Endothelial cell of umbilical vein (primary cell): ENCODE measurements around the gene DERL2. TPM values are rescaled to one million over a fixed set of nuclear protein-coding genes. Genes with fewer than 3 reads are reported as not detected.
A peak's percentile ranks its signal among the peaks of the same experiment; 100 is the strongest.

Experiments used
- BruUV-seq: library from RNA; stranded (reverse); fragments of 400-500 nt; replicated peaks from 2 replicates; lab custom pipeline; 2021; lab: Mats Ljungman, UMichigan
- CTCF ChIA-PET: fragments of 300-600, 350-600 bp; sonication (Branson Sonifier 250); formaldehyde crosslinking; loops from one replicate; lab custom pipeline; 2021; ENCODE audit warnings: antibody characterized with exemption, inconsistent platforms; lab: Charles Lee
- POLR2A ChIA-PET: fragments of 300-600, 350-600 bp; sonication (Branson Sonifier 250); formaldehyde crosslinking; loops from one replicate; lab custom pipeline; 2021; ENCODE audit warnings: antibody characterized with exemption, inconsistent platforms; lab: Charles Lee
- DNase-seq: peaks from one replicate; pipeline ENCODE4 v3.0.0-alpha.2; 2011; ENCODE audit warnings: low read depth, low spot score
- FAIRE-seq: peaks from 2 replicates; lab custom pipeline; 2011; peaks lifted over from hg19 to GRCh38; lab: Jason Lieb, UNC
- H2AFZ ChIP-seq: 2 replicates; pipeline ENCODE4 v1.6.0; 2012; ENCODE audit warnings: low read depth, low read length, control low read depth, inconsistent platforms
- H3K27ac ChIP-seq: 2 replicates; pipeline ENCODE4 v1.5.1; 2011; ENCODE audit warnings: low read depth, mild to moderate bottlenecking, control low read depth, low read length, moderate library complexity; ENCODE audit not compliant: insufficient read depth
- H3K27me3 ChIP-seq, 2 experiments: 2 replicates each; pipeline versions ENCODE4 v1.6.0 to v1.6.1; 2011; ENCODE audit warnings: low read length in 2 of 2, mixed read lengths in 1 of 2; ENCODE audit not compliant: control insufficient read depth in 2 of 2, insufficient read depth in 2 of 2
- H3K36me3 ChIP-seq, 2 experiments: 2 replicates in 1 of 2; 3 replicates in 1 of 2; pipeline ENCODE4 v1.5.1; 2011; ENCODE audit warnings: low read length in 2 of 2, mild to moderate bottlenecking in 1 of 2, moderate library complexity in 1 of 2; ENCODE audit not compliant: control insufficient read depth in 2 of 2, insufficient read depth in 2 of 2; ENCODE audit errors: extremely low read depth in 1 of 2
- H3K4me1 ChIP-seq: 3 replicates; pipeline ENCODE4 v1.5.1; 2011; ENCODE audit warnings: mild to moderate bottlenecking, low read length; ENCODE audit not compliant: control insufficient read depth, insufficient read depth; ENCODE audit errors: extremely low read depth
- H3K4me2 ChIP-seq: 2 replicates; pipeline ENCODE4 v1.6.1; 2011; ENCODE audit warnings: low read length, control low read depth, mixed read lengths; ENCODE audit not compliant: insufficient read depth
- H3K4me3 ChIP-seq, 3 experiments: fragments of 200-600 bp in 1 of 3; sonication (generic), shearing (Covaris generic) in 1 of 3; replicated peaks in 1 of 3; 2 replicates each; pipeline ENCODE4 v1.5.1; 2011 to 2016; ENCODE audit warnings: control low read depth in 3 of 3, low read length in 3 of 3, mild to moderate bottlenecking in 2 of 3, inconsistent platforms in 1 of 3, low read depth in 1 of 3, moderate library complexity in 1 of 3; ENCODE audit not compliant: insufficient read depth in 1 of 3
- H3K79me2 ChIP-seq: 2 replicates; pipeline ENCODE4 v1.6.0; 2012; ENCODE audit warnings: low read length, inconsistent platforms; ENCODE audit not compliant: control insufficient read depth, insufficient read depth
- H3K9ac ChIP-seq: replicated peaks from 2 replicates; pipeline ENCODE3; 2011; ENCODE audit warnings: low read length, control low read depth; ENCODE audit not compliant: insufficient read depth; ENCODE audit errors: extremely low read depth
- H3K9me1 ChIP-seq: replicated peaks from 3 replicates; pipeline ENCODE4 v1.6.0; 2011; ENCODE audit warnings: mild to moderate bottlenecking, low read length; ENCODE audit not compliant: control insufficient read depth, insufficient read depth; ENCODE audit errors: extremely low read depth
- H3K9me3 ChIP-seq: replicated peaks from 2 replicates; pipeline ENCODE4 v1.5.1; 2012; ENCODE audit warnings: low read length, inconsistent platforms; ENCODE audit not compliant: control insufficient read depth, insufficient read depth
- H4K20me1 ChIP-seq: replicated peaks from 2 replicates; pipeline ENCODE3; 2011; ENCODE audit warnings: mild to moderate bottlenecking, low read length; ENCODE audit not compliant: control insufficient read depth, insufficient read depth; ENCODE audit errors: extremely low read depth
- EZH2 ChIP-seq: IDR thresholded peaks from 2 replicates; pipeline ENCODE4 v1.6.1; 2012; ENCODE audit warnings: borderline replicate concordance, low read depth, mild to moderate bottlenecking, moderate library complexity, low read length, inconsistent platforms; ENCODE audit not compliant: severe bottlenecking
- FOS ChIP-seq: IDR thresholded peaks from 2 replicates; pipeline ENCODE4 v1.6.1; 2011; ENCODE audit warnings: mild to moderate bottlenecking, low read length, moderate library complexity, borderline replicate concordance; ENCODE audit not compliant: insufficient read depth
- GATA2 ChIP-seq: IDR thresholded peaks from 2 replicates; pipeline ENCODE4 v1.7.0; 2011; ENCODE audit warnings: low read depth, mild to moderate bottlenecking, moderate library complexity, mixed read lengths, low read length; ENCODE audit not compliant: insufficient read length, insufficient read depth
- JUN ChIP-seq: IDR thresholded peaks from 2 replicates; pipeline ENCODE4 v1.6.1; 2011; ENCODE audit warnings: borderline replicate concordance, low read depth; ENCODE audit not compliant: insufficient read length, insufficient read depth
- MAX ChIP-seq: IDR thresholded peaks from 2 replicates; pipeline ENCODE4 v1.6.1; 2011; ENCODE audit not compliant: insufficient read depth, insufficient read length
- POLR2A ChIP-seq: IDR thresholded peaks from 2 replicates; pipeline ENCODE4 v1.6.1; 2012; ENCODE audit warnings: low read depth, mild to moderate bottlenecking, control low read depth, low read length
- POLR2AphosphoS5 ChIP-seq: IDR thresholded peaks from 2 replicates; pipeline ENCODE4 v1.6.1; 2012; ENCODE audit warnings: low read depth, mild to moderate bottlenecking, control low read depth, low read length, moderate library complexity; ENCODE audit not compliant: insufficient read depth
- dilution Hi-C: fragments of 300-500 bp; cut with MboI; formaldehyde crosslinking; loops from one replicate; pipeline ENCODE4 v1.15.0; 2019; ENCODE audit warnings: low sequenced_read_pairs; ENCODE audit not compliant: extremely low pct_ligation_motif_present
- intact Hi-C: fragments of 100-400 bp; cut with micrococcal nuclease; formaldehyde crosslinking; loops from one replicate; pipeline ENCODE4 v1.10.0; 2022
- polyA plus RNA-seq, 4 experiments: library from polyadenylated mRNA; depleted of rRNA in 3 of 4; stranded (reverse) in 3 of 4; unstranded in 1 of 4; fragments of >200 nt; gene quantifications; 2 replicates each; pipeline versions ENCODE4 v1.2.1 to v1.2.3, GENCODE V29; 2011 to 2012; ENCODE audit warnings: missing spikeins in 1 of 4
- total RNA-seq: library from RNA; stranded (reverse); gene quantifications from 2 replicates; pipeline ENCODE4 v1.2.3, GENCODE V29; 2021

The DERL2 gene
- total and polyA plus RNA-seq, 2 donors (not counting 3 experiments of a cell fraction or from before 2014, with no cell fraction given): 84.5 to 117 TPM

GRCh38 chr17:5486206-5487124 is 487 bp upstream of the DERL2 start, which contains the start of gene MIS12:
MIS12 (plus strand) TSS chr17:5486566; CDS start chr17:5488863, 2,297 bp downstream.
- Histone ChIP-seq H3K4me3 (peak within 1 kb of the TSS; percentile 95 to 98 (median 96)), H3K36me3 (peaks cover 10 to 27% of the 10 kb centered on the region in 2 experiments), H3K79me2 (peaks cover 61% of the 10 kb centered on the region), H4K20me1 (no peaks in the 10 kb centered on the region), H2AFZ (peak within 1 kb of the TSS; percentile 95), H3K27ac (peak within 1 kb of the TSS; percentile 95), H3K9me1 (no peaks in the 10 kb centered on the region), H3K9ac (peak within 1 kb of the TSS; percentile 98), H3K9me3 (no peaks in the 10 kb centered on the region), H3K27me3 (no peaks in the 10 kb centered on the region), H3K4me2 (peak within 1 kb of the TSS; percentile 88), H3K4me1 (peaks cover 20% of the 10 kb centered on the region)
- ChIA-PET CTCF (interaction anchor here (0.6 to 2.6 kb wide), 6 partner anchors 9 to 47 kb away, joined by 3 to 9 read pairs (median 4); partner anchors contain the start of genes C1QBP and DHX33), POLR2A (interaction anchor here (0.6 to 1.9 kb wide), 11 partner anchors 8 to 1648 kb away, joined by 3 to 13 read pairs (median 3); partner anchors contain the start of genes DHX33, NLRP1, NUP88 and RPAIN)
- FAIRE-seq: peak; percentile 94
- peak; percentile 14 for TF ChIP-seq MAX
- TF ChIP-seq JUN: no peak
- TF ChIP-seq EZH2: no peak
- TF ChIP-seq GATA2: no peak
- no peak for TF ChIP-seq POLR2AphosphoS5
- peak; percentile 79 for TF ChIP-seq POLR2A
- TF ChIP-seq FOS: peak; percentile 13
- DNase-seq: peak; percentile 100
- TSS peak; percentile 62 for BruUV-seq
- dilution Hi-C loops (no loop called here), intact Hi-C loops (loop anchor here (1.0 to 5.0 kb wide), 5 partner anchors 17 to 956 kb away; partner anchors contain the start of genes NLRP1, NUP88 and PIMREG)
